HCT116 (cell line): ENCODE results near the gene KCNQ1OT1. TPM values are rescaled to one million over a fixed set of nuclear protein-coding genes. Genes with fewer than 3 reads are reported as not detected.

Source experiments
- ATAC-seq: fragments of 200-7000 bp; cut with Tn5 transposase; 2 replicates; pipeline ENCODE4 v1.9.1; 2020; ENCODE audit warnings: mild to moderate bottlenecking, moderate library complexity
- BruUV-seq: library from RNA; stranded (reverse); fragments of 400-500 nt; replicated peaks from 2 replicates; lab custom pipeline; 2021; lab: Mats Ljungman, UMichigan
- CTCF ChIA-PET: fragments of 300-600 bp; sonication (Branson Sonifier 250); formaldehyde crosslinking; loops from one replicate; lab custom pipeline; 2021; ENCODE audit warnings: antibody characterized with exemption; lab: Charles Lee
- POLR2A ChIA-PET: fragments of 300-600, 350-600 bp; sonication (Branson Sonifier 250); formaldehyde crosslinking; loops from one replicate; lab custom pipeline; 2021; ENCODE audit warnings: antibody characterized with exemption; lab: Charles Lee
- RAD21 ChIA-PET, 2 experiments: fragments of 300-600 bp; sonication (Branson Sonifier 250); formaldehyde crosslinking; loops; one replicate each; lab custom pipeline; 2023; ENCODE audit warnings: low total read pairs in 2 of 2; ENCODE audit not compliant: uncharacterized antibody in 2 of 2, unreplicated experiment in 2 of 2, low non-redundant PET in 1 of 2; lab: Charles Lee
- DNase-seq: peaks from one replicate; pipeline ENCODE4 v3.0.0-alpha.2; 2010; ENCODE audit warnings: low read depth, low spot score
- H2AFZ ChIP-seq: fragments of 200-600 bp; shearing (Covaris generic), sonication (generic); 2 replicates; pipeline ENCODE4 v1.6.1; 2017; ENCODE audit warnings: low read depth, mixed run types, mixed read lengths, antibody characterized with exemption, low read length; ENCODE audit not compliant: poor library complexity, severe bottlenecking
- H3K27ac ChIP-seq: 2 replicates; pipeline ENCODE4 v1.5.1; 2012; ENCODE audit warnings: low read depth, low read length
- H3K27me3 ChIP-seq: fragments of 200-600 bp; sonication (generic); 2 replicates; pipeline ENCODE4 v1.6.1; 2016; ENCODE audit warnings: mixed run types, low read length, mixed read lengths; ENCODE audit not compliant: insufficient read depth
- H3K36me3 ChIP-seq, 2 experiments: fragments of 200-500 bp in 1 of 2; fragments of 200-600 bp in 1 of 2; sonication (Bioruptor generic) in 1 of 2; sonication (generic) in 1 of 2; 2 replicates each; pipeline versions ENCODE4 v1.5.1 to v1.6.1; 2014 to 2016; ENCODE audit warnings: low read length in 2 of 2, inconsistent platforms in 1 of 2, mixed read lengths in 1 of 2, mixed run types in 1 of 2; ENCODE audit not compliant: insufficient read depth in 2 of 2, control insufficient read depth in 1 of 2
- H3K4me1 ChIP-seq, 2 experiments: fragments of 200-600 bp in 1 of 2; sonication (generic) in 1 of 2; 2 replicates each; pipeline versions ENCODE4 v1.5.1 to v1.6.1; 2012 to 2017; ENCODE audit warnings: low read length in 2 of 2, inconsistent platforms in 1 of 2, mild to moderate bottlenecking in 1 of 2, mixed read lengths in 1 of 2, mixed run types in 1 of 2, moderate library complexity in 1 of 2; ENCODE audit not compliant: insufficient read depth in 2 of 2, control insufficient read depth in 1 of 2
- H3K4me2 ChIP-seq: fragments of 200-600 bp; sonication (generic); 2 replicates; pipeline ENCODE4 v1.6.1; 2017; ENCODE audit warnings: mixed run types, low read length, mixed read lengths
- H3K4me3 ChIP-seq, 2 experiments: fragments of 200-600 bp in 1 of 2; sonication (generic) in 1 of 2; replicated peaks in 1 of 2; 2 replicates each; pipeline ENCODE4 v1.5.1; 2011 to 2016; ENCODE audit warnings: low read length in 2 of 2, control low read depth in 1 of 2, low read depth in 1 of 2, mild to moderate bottlenecking in 1 of 2, mixed read lengths in 1 of 2, mixed run types in 1 of 2
- H3K79me2 ChIP-seq: fragments of 200-600 bp; sonication (generic); 2 replicates; pipeline ENCODE4 v1.6.1; 2017; ENCODE audit warnings: mild to moderate bottlenecking, mixed run types, low read length, moderate library complexity, mixed read lengths; ENCODE audit not compliant: insufficient read depth
- H3K9ac ChIP-seq: fragments of 200-600 bp; sonication (generic); 2 replicates; pipeline ENCODE4 v1.6.1; 2016; ENCODE audit warnings: low read length, mixed read lengths
- H3K9me2 ChIP-seq: fragments of 200-600 bp; sonication (generic), shearing (Covaris generic); 2 replicates; pipeline ENCODE4 v1.6.1; 2017; ENCODE audit warnings: mixed run types, mild to moderate bottlenecking, moderate library complexity; ENCODE audit not compliant: insufficient read depth
- H3K9me3 ChIP-seq, 2 experiments: fragments of 200-500 bp in 1 of 2; fragments of 200-600 bp in 1 of 2; sonication (Bioruptor generic) in 1 of 2; sonication (generic) in 1 of 2; 2 replicates each; pipeline ENCODE4 v1.6.1; 2014 to 2017; ENCODE audit warnings: low read length in 2 of 2, mixed read lengths in 2 of 2, inconsistent platforms in 1 of 2, low read depth in 1 of 2, mild to moderate bottlenecking in 1 of 2, mixed run types in 1 of 2, moderate library complexity in 1 of 2; ENCODE audit not compliant: control insufficient read depth in 1 of 2, insufficient read depth in 1 of 2
- H4K20me1 ChIP-seq: fragments of 200-600 bp; sonication (generic), shearing (Covaris generic); 2 replicates; pipeline ENCODE4 v1.6.1; 2017; ENCODE audit warnings: mixed run types, mild to moderate bottlenecking, moderate library complexity; ENCODE audit not compliant: insufficient read depth
- ATF3 ChIP-seq: IDR thresholded peaks from 2 replicates; pipeline ENCODE4 v1.6.1; 2012
- CBX3 ChIP-seq: IDR thresholded peaks from 2 replicates; pipeline ENCODE4 v1.6.1; 2012; ENCODE audit warnings: low read depth
- CEBPB ChIP-seq: IDR thresholded peaks from 2 replicates; pipeline ENCODE4 v1.6.1; 2012; ENCODE audit warnings: low read depth
- EGR1 ChIP-seq: IDR thresholded peaks from 2 replicates; pipeline ENCODE4 v1.6.1; 2012; ENCODE audit warnings: low read depth
- ELF1 ChIP-seq: IDR thresholded peaks from 2 replicates; pipeline ENCODE4 v1.6.1; 2012; ENCODE audit warnings: low read depth, borderline replicate concordance
- EZH2 ChIP-seq: fragments of 200-600 bp; sonication (generic); IDR thresholded peaks from 2 replicates; pipeline ENCODE4 v1.6.1; 2017; ENCODE audit warnings: antibody characterized with exemption, mixed run types
- EZH2phosphoT487 ChIP-seq: fragments of 200-600 bp; IDR thresholded peaks from 2 replicates; pipeline ENCODE4 v1.6.1; 2018; ENCODE audit warnings: antibody characterized with exemption, borderline replicate concordance
- JUND ChIP-seq: IDR thresholded peaks from 2 replicates; pipeline ENCODE4 v1.6.1; 2012
- MAX ChIP-seq: IDR thresholded peaks from 2 replicates; pipeline ENCODE4 v1.6.1; 2012
- POLR2A ChIP-seq: IDR thresholded peaks from 2 replicates; pipeline ENCODE4 v1.7.0; 2011; ENCODE audit warnings: borderline replicate concordance; ENCODE audit not compliant: insufficient read depth, insufficient read length; ENCODE audit errors: extremely low read depth
- POLR2AphosphoS5 ChIP-seq: IDR thresholded peaks from 2 replicates; pipeline ENCODE4 v1.6.1; 2011; ENCODE audit warnings: mild to moderate bottlenecking, low read depth, low read length, moderate library complexity
- RAD21 ChIP-seq: IDR thresholded peaks from 2 replicates; pipeline ENCODE4 v1.6.1; 2012; ENCODE audit warnings: low read depth, mild to moderate bottlenecking
- REST ChIP-seq: IDR thresholded peaks from 2 replicates; pipeline ENCODE4 v1.6.1; 2012; ENCODE audit warnings: low read depth
- SIN3A ChIP-seq: IDR thresholded peaks from 2 replicates; pipeline ENCODE4 v1.6.1; 2012; ENCODE audit warnings: low read depth
- SP1 ChIP-seq: IDR thresholded peaks from 2 replicates; pipeline ENCODE4 v1.6.1; 2012; ENCODE audit warnings: low read depth
- SRF ChIP-seq: IDR thresholded peaks from 2 replicates; pipeline ENCODE4 v1.6.1; 2012; ENCODE audit warnings: low read depth
- TCF7L2 ChIP-seq: IDR thresholded peaks from 2 replicates; pipeline ENCODE4 v1.7.0; 2011; ENCODE audit warnings: borderline replicate concordance, inconsistent platforms; ENCODE audit not compliant: insufficient read depth, insufficient read length; ENCODE audit errors: extremely low read depth
- YY1 ChIP-seq: IDR thresholded peaks from 2 replicates; pipeline ENCODE4 v1.6.1; 2011; ENCODE audit warnings: low read length, low read depth, moderate library complexity, mild to moderate bottlenecking; ENCODE audit not compliant: insufficient replicate concordance; ENCODE audit errors: extremely low read depth
- ZFX ChIP-seq: fragments of 450-650 bp; IDR thresholded peaks from 2 replicates; pipeline ENCODE4 v1.6.1; 2017
- ZNF274 ChIP-seq: fragments of 200-500 bp; sonication (Bioruptor generic); IDR thresholded peaks from 2 replicates; pipeline ENCODE4 v1.6.1; 2014; ENCODE audit warnings: mild to moderate bottlenecking, low read depth, low read length, inconsistent platforms
- intact Hi-C: fragments of 100-400 bp; cut with micrococcal nuclease; formaldehyde crosslinking; loops from 2 replicates; pipeline ENCODE4 v1.10.0; 2022
- total RNA-seq: library from RNA; stranded (reverse); gene quantifications from one replicate; pipeline ENCODE4 v1.2.1, GENCODE V29; 2021; ENCODE audit not compliant: unreplicated experiment

The KCNQ1OT1 gene
- total RNA-seq, 1 experiment from 2014 or later, result 1.1 TPM

- no peak overlapping the region for H2AFZ ChIP-seq
- H3K9ac ChIP-seq, result no peak overlapping the region
- no peaks in the 10 kb centered on the region for H4K20me1 ChIP-seq
- intact Hi-C loops, result no loop called here
- no peaks in the 10 kb centered on the region; a peak in 1 of 4 replicates for H3K4me1 ChIP-seq
- ChIA-PET CTCF (interaction anchor here (0.7 kb wide), 1 partner anchor 136 kb away, joined by 6 read pairs; no protein-coding TSS in a partner anchor), POLR2A (no interaction called here), RAD21 (no interaction called here)
- H3K27ac ChIP-seq, result no peak overlapping the region
- H3K4me2 ChIP-seq, result no peak overlapping the region
- no peak for DNase-seq
- H3K9me3 ChIP-seq, result no peaks in the 10 kb centered on the region
- BruUV-seq, result no TSS peak
- no peaks in the 10 kb centered on the region for H3K79me2 ChIP-seq
- no peaks in the 10 kb centered on the region for H3K27me3 ChIP-seq
- H3K4me3 ChIP-seq, result no peak overlapping the region
- no peak for ATAC-seq
- H3K36me3 ChIP-seq, result no peaks in the 10 kb centered on the region
- TF ChIP-seq ATF3 (no peak), POLR2A (no peak), POLR2AphosphoS5 (no peak), SP1 (no peak), EZH2 (no peak), CEBPB (no peak), JUND (no peak), EZH2phosphoT487 (no peak), CBX3 (no peak), YY1 (no peak), ELF1 (no peak), SIN3A (no peak), ZFX (no peak), ZNF274 (no peak), MAX (no peak), EGR1 (no peak), REST (no peak), SRF (no peak), TCF7L2 (no peak), RAD21 (no peak)
- H3K9me2 ChIP-seq, result no peaks in the 10 kb centered on the region
These were observed 140.1 kb downstream of the KCNQ1OT1 start for GRCh38 chr11:2559527-2560311.
